ENCODE measurements around the gene SCAMP5. TPM values are rescaled to one million over a fixed set of nuclear protein-coding genes. Genes with fewer than 3 reads are reported as not detected.

SCAMP5 gene
- total and polyA plus RNA-seq, 2 of the 4 experiments (the other 2 are of a cell fraction) = 0.36 to 1.6 TPM

DNA sequence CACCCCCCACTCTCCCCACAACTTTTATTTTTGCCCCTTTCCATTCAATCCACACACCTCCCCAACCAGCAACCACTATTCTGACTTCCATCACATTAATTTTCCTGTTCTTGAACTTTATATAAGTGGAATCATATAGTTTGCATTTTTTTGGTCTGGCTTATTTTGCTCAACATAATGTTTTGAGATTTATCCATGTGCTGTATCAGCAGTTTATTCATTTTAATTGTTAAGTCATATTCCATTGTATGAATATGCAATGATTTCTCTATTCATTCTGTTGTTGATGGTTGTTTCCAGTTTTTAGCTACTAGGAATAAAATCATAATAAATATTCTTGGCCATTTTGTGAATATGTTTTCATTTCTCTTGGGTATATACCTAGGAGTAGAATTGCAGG is 5.8 kb upstream of the SCAMP5 start:
- H3K9me1 ChIP-seq (ENCODE audit: insufficient read depth, low read length) = no peaks in the 10 kb centered on the region
- ATAC-seq (ENCODE audit: low read depth) = no peak
- H4K8ac ChIP-seq (ENCODE audit: low read depth in 2 of 2, low read length in 2 of 2) = no peak overlapping the region
- peak; percentile 76 for TF ChIP-seq MAFK (IDR thresholded peaks at IDR 0.05; ENCODE audit: low read depth, low read length)
- TF ChIP-seq USF2 (IDR thresholded peaks at IDR 0.05; ENCODE audit: low read depth, low read length) = no peak
- no peak overlapping the region for H3K14ac ChIP-seq (replicated peaks; ENCODE audit: low read depth, low read length)
- no peak overlapping the region for H2AK5ac ChIP-seq (ENCODE audit: low read depth, low read length)
- H3K79me1 ChIP-seq (ENCODE audit: low read depth in 1 of 2, low read length in 2 of 2) = no peaks in the 10 kb centered on the region
- H3K4me1 ChIP-seq (ENCODE audit: control insufficient read depth, insufficient read depth, low read length) = no peaks in the 10 kb centered on the region
- no peak overlapping the region for H3K4ac ChIP-seq (ENCODE audit: low read depth, low read length)
- DNase-seq = no peak
- H3K9me3 ChIP-seq (ENCODE audit: control insufficient read depth, insufficient read depth, low read length) = no peaks in the 10 kb centered on the region
- no peak overlapping the region for H4K5ac ChIP-seq (ENCODE audit: low read depth, low read length)
- H2AFZ ChIP-seq (replicated peaks; ENCODE audit: low read length, poor library complexity) = no peak overlapping the region
- H4K91ac ChIP-seq (ENCODE audit: insufficient read depth, low read depth, low read length) = no peak overlapping the region
- no peak overlapping the region for H2BK20ac ChIP-seq (ENCODE audit: low read depth, low read length)
- H3K56ac ChIP-seq (ENCODE audit: extremely low read depth, insufficient read depth, low read length) = no peak overlapping the region
- H2BK5ac ChIP-seq (ENCODE audit: low read depth, low read length, poor library complexity, severe bottlenecking) = no peak overlapping the region
- no peak overlapping the region for H2AK9ac ChIP-seq (replicated peaks; ENCODE audit: low read depth, low read length, poor library complexity)
- no peak overlapping the region for H3K9ac ChIP-seq (ENCODE audit: low read depth, low read length)
- in situ Hi-C loops (cut with MboI; ENCODE audit: low sequenced_read_pairs) (no loop called here), intact Hi-C loops (cut with micrococcal nuclease) (no loop called here), dilution Hi-C loops (cut with HindIII; ENCODE audit: low sequenced_read_pairs, unreplicated experiment) (no loop called here)
- no peak overlapping the region for H2BK15ac ChIP-seq (ENCODE audit: low read depth, low read length)
- POLR2A ChIA-PET (ENCODE audit: unreplicated experiment) = no interaction called here
- BruUV-seq (replicated peaks) = no TSS peak
- H4K20me1 ChIP-seq (ENCODE audit: insufficient read depth, low read length) = no peaks in the 10 kb centered on the region
- no peak overlapping the region for H3K4me3 ChIP-seq (ENCODE audit: insufficient read depth, low read depth, low read length)
- no peak overlapping the region for H3K4me2 ChIP-seq (ENCODE audit: low read depth, low read length)
- no peaks in the 10 kb centered on the region for H3K36me3 ChIP-seq (ENCODE audit: control insufficient read depth, insufficient read depth, low read length)
- no peak overlapping the region for H2BK120ac ChIP-seq (ENCODE audit: low read depth, low read length)
- no peak overlapping the region for H3K18ac ChIP-seq (ENCODE audit: low read depth, low read length)
- peaks cover 15% of the 10 kb centered on the region for H3K27me3 ChIP-seq (ENCODE audit: control insufficient read depth, insufficient read depth, low read length)
- CTCF ChIA-PET = no interaction called here
- H3K23ac ChIP-seq (ENCODE audit: low read depth, low read length) = no peak overlapping the region
- no peak overlapping the region for H3K27ac ChIP-seq (ENCODE audit: insufficient read depth, low read length)
